ENCODE results near the gene ZNF423.

ZNF423 gene

DNA sequence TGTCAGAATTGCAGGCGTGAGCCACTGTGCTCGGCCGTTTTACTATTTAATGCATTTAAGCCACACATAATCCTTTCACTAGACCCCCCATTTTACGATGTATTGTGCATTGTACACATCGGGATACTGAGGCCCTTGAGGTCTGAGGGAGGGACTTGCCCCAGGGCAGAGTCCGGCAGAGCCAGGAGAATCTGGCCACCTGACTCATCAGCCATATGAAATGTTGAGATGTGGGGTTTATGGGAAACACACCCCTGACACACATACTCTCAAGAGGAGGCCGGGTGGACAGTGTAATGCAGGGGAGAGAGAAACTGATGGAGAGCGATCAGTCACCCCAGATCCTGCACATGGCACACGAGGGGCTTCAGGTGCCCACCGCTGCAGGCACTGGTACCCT lies 196.6 kb downstream of the ZNF423 start:
- no peak for DNase-seq

DNA sequence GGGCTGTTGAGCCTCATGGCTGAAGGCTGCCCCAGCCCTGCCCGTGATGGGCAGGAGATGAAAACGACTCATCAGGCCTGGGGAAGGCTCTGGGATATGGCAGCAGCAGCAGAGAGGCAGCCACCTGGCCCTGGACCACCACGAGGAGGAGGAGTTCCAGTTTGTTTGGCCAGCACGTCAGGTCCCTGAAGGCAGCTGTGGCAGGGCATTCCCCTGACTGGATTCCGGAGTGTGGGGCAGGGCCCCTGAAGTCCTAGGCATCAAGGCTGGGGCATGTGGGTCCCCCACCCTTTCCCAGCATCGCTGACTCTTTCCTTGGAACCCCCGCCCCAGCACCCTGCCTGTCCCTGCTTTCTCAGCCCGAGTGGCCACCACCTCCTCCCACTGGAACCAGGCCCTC lies 197.4 kb downstream of the ZNF423 start:
- DNase-seq, result no peak

DNA sequence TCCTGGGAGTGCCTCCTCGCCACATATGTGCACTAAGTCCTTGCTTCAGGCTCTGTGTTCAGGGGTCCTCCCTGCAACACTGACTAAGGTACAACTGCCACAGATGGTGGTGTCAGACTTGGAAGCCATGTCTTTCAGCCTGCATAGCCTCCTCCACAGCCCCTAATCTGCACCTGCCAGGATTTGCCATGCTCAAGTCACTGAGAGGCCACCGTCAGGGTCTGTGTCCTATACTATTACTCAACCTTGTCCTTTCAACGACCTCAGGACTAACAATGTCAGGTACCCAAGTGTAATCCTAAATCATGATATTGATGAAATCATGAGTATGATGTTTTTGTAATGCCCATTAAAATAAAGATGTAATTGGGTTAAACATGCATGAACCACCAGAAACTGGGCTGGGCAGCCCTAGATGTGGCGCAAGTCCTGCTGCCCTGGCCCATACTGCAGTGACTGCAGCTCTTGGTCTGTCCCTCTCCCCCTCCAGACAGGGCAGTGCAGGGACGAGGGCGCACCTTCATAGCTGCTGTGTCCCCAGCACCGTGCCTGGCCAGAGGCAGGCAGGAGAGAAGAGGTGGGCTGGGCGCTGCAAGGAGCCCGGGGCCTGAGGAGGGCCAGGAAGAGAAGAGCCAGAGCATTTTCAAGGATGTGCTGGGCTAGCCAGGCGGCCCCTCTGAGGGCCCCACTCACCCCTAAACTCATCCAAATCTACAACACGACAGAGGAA lies 198.0 kb downstream of the ZNF423 start:
- no peak for DNase-seq

DNA sequence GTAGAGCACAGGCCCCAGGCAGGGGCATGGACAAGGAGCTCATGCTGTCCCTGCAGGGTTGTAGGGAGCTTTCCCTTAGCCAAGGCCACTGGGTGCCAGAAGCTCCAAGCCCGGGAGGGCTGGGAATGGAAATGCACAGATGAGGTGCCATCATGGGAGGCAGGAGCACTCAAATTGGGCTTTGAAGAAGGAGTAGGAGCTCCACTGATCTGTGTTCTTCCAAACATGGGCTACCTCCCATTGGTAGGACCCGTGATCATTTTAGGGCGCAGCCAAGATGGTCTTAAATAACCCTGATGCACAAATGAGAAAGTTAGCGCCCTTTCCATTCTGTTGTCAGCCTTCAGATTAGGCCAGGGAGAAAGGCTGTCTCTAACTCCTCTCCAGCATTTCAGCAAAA lies 201.5 kb downstream of the ZNF423 start:
- no peak for DNase-seq

DNA sequence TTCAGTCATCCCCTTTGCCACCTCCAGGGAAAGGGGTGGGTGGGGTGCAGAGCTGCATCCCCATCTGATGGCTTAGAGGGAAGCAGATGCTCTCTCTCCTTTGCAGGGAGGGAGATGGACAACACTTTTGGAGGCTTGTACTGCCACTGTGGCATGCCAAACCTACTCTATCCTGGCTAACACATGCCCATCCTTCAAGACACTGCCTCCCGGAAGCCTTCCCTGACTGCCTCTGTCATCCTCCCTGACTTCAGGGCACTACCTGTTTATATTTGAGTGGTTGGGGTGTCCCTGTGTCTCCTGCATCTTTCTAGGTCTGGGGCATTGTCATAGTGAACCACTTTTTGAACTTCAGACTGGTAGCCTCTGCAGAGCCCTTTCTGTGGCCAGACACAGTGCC lies 202.3 kb downstream of the ZNF423 start:
- DNase-seq, result no peak

DNA sequence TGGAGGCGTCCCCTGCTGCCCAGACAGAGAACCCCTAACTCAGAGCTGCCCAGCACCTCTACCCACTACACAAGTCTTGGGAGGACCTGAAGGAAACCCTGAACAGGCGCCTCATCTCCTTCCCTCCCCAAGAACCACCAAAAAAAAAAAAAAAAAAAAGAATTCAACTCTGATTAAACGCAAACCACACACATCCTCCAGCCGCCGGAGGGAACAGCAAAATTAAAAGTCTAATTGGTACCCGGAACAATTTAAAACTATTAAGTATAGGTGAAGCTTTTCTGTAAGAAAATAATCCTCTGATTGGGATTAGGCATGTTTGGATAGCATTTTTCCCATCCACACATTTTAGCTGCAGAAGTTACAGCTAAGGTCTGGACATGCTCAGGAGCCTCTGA lies 202.7 kb downstream of the ZNF423 start:
- no peak for DNase-seq

DNA sequence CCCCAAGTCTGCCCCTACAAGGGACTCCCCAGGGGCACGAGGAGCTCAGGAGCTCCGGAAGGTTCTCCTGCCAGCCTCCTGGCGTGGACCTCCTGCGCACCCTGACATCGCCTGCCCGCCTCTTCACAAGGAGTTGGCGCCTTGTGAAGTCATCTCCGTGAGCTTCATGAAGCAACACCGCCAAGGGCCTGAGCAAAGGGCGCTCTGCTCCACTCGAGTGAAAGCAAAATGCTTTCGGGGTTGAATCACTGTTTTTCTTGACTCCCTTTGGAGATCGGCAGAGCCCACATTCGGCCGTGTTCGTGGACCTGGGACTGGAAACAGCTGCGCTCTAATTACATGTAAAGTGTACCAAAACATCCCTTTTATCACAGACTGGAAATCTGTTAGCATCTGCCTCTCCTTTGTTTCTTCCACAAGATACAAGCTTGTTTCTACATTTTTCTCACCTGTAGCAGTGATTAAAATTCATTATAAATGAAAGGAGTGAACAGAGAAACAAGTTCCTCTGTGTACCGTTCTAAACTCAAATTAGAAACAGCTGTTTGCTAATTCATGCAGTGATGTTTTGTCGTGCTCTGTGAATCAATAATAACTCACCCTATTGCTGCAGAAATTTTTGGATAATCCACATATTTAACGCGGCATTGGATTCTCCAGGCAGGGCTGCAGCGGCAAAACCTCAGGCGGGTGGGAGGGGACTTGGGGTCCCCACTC lies 203.3 kb downstream of the ZNF423 start:
- DNase-seq, result peak; percentile 19

DNA sequence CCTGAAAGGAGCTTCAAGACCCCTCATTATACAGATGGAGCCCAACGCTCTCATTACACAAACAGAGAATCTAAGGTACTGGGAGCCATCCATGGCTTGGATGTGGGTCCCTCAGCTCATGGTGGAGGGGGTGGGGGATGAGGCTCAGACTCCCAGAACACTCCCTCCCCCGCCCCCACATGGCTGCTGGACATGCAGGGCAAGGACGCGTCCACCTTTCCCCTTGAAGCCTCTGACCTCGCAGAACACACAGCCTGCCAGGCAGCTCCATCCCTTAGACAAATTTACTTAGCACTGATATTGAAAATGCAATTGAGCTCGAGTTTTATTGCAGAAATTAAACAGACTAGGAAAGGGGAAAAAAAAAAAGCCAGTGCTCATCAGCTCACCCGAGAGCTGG lies 203.9 kb downstream of the ZNF423 start:
- DNase-seq, result no peak

DNA sequence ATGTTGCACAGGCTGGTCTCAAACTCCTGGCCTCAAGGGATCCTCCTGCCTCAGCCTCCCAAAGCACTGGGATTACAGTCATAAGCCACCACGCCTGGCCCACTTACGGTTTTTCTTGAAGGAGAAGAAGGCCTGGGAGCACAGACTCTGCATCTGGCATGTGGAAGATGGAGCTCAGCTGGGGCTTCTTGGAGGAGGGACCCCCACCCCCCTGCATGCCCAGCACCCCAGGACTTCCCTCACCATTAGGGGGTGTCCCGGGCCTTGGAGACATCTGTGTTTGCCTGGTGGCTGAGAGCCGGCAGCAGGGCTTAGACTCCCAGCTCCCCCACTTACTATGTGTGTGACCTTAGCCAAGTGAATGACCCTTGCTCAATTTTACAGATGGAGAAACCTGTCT lies 204.7 kb downstream of the ZNF423 start:
- no peak for DNase-seq

DNA sequence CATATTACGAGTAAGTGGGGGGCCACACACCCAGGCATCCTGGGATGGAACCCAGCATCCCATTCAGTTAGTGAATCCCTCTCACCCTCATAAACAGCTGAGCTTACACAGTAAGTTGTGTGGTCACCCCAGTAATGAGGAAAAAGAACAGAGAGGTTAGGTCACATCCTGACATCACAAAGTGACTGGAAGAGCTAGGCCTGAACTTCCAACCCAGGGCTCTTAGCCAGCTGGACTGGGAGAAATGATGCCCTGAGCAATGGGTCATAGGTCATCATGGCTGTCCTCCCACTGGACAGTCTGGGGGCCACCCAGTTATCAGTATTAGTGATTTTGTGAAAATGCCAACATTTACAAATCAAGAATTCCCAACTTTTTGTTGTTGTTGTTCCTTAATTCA lies 205.3 kb downstream of the ZNF423 start:
- no peak for DNase-seq

DNA sequence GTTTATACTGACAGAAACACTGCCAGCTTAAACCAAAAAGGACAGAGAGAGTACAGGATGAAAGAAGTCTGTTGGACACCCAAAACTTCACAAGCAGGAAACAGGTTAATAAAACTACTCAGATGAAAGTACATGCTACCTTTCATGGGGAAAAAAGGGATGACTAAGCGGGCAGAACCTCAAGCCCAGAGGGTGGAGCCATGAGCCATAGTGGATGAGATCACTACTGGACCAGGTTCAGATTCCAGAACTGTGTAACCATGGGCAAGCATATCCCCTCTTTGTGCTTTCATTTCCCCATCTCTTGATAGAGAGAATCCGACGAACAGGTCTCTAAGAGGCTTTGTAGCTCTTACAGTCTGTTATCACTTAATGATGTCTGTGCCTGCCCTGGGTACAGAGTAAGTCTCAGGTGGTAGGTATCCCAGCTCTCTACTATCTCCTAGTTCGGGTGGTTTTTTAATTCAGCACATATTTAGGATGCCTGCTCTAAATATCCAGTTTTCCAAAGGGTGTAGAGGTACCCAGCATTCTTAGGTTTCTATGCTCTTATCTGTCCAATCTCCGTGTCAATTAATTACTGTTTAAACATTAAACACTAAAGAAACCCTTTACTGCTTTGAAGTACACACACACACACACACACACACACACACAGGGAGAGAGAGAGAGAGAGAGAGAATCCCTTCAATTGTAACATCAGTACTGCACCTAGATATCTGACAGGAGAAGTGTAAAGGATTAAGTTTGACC lies 206.7 kb downstream of the ZNF423 start:
- no peak for DNase-seq

DNA sequence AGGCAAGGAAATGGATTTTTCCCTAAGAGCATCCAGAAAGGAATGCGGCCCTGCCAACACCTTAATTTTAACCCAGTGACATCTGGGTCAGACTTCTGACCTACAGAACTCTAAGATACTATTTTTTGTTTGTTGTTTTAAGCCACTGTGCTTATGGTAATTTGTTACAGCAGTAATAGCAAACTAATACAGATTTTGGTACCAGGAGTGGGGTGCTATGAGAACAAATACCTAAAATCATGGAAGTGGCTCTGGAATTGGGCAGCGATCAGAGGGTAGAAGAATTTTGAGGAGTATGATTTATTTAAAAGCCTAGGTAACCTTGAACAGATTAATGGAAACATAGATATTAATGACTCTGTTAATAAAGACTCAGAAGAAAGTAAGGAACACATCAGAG lies 208.2 kb downstream of the ZNF423 start:
- DNase-seq, result no peak

DNA sequence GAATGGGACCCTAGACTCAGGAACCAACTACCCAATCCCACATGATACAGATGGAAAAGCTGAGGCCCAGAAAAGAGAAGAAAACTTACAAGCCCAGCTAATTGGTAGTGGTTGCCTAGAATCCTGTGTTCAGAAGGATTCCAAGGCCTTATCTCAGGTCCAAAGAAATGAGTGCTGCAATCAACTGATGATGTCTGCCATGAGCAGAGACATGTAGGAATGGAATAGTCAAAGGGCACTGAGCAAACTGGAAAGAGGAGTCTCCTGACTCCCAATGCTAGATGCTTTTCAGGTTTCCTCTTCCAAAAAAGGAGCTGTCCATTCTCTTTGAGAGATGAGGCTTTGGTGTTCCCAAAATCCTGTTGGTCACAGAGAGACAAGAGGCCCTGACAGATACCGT lies 210.6 kb downstream of the ZNF423 start:
- DNase-seq, result no peak

DNA sequence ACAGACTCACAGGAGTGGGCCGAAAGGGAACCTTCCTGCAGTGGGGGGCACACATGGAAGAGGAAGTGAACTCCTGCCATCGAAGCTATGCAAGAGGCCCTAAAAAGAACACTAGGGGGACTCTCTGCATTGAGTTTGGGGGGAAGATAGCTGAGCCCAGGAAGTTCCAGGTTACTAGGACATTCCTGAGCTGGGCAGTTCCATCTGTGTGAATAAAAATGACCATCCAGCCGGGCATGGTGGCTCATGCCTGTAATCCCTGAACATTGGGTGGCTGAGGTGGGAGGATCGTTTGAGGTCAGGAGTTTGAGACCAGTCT lies 211.8 kb downstream of the ZNF423 start:
- no peak for DNase-seq

DNA sequence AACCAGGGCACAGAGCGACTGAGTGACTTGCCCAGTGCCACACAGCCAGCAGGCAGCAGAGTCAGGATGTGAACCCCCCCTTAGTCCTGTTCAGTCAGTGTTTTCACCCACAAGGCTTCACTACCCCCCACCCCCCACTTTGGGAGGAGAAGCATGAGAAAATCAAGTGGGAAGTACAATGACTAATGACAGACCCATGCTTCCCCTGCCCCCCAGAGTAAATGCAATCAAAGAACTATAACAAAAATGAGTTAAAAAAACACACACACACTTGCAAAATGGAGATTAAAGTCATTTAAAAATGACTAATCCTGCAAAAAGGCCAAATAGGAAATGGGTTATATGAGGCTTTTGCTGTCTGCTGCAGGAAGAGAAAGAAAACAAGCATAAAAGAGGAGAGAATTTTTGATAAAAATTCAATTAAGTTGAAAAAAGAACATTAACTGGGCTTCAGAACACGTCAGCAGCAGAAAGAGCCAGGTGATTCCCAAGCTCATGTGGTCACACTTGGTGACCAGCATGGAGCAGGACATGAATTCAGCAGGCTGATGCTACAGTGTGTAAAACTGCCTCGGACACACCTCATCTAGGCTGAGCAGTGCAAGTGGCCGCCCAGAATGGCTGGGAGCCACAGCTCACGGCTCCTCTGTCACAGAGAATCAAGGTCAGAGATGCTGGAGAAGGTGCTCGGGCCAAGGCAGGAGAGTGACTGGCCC lies 212.3 kb downstream of the ZNF423 start:
- DNase-seq, result no peak

DNA sequence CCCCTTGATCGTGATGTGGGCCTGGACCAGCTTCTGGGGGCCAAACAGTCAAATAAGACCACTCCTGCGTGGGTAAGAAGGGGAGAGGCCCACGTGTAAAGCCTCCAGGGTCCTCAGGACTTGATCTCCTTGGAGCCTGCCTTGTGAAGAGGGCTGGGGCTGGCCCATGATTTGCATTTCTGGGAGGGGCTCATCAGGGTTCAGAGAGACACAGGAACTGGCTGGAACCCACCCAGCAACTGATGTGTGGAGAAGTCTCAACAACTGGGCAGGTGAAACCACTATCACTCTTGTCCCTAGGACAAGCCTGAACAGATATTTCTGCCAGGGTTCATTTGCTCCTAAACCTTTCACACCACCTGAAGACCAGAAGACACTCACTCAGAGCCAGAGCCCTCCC lies 214.7 kb downstream of the ZNF423 start:
- no peak for DNase-seq

DNA sequence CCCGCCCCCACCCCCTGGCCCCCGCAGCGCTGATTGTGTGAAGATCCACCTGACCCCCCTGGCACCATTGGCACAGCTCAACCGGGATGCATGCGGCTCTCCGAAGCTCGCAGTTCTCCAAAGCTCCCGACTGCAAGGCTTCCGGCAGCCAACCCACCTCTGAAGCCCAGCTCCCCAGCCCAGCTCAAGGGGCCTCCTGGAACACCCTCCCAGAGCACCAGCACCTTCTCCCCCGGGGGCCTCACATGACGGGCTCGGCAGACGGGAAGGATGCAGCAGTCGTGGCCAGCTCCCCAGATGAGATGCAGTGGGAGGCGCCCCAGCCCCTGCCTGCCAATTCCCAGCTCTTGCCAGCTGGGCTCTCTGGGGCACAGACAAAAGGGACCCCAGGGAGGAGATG lies 215.3 kb downstream of the ZNF423 start:
- no peak for DNase-seq

DNA sequence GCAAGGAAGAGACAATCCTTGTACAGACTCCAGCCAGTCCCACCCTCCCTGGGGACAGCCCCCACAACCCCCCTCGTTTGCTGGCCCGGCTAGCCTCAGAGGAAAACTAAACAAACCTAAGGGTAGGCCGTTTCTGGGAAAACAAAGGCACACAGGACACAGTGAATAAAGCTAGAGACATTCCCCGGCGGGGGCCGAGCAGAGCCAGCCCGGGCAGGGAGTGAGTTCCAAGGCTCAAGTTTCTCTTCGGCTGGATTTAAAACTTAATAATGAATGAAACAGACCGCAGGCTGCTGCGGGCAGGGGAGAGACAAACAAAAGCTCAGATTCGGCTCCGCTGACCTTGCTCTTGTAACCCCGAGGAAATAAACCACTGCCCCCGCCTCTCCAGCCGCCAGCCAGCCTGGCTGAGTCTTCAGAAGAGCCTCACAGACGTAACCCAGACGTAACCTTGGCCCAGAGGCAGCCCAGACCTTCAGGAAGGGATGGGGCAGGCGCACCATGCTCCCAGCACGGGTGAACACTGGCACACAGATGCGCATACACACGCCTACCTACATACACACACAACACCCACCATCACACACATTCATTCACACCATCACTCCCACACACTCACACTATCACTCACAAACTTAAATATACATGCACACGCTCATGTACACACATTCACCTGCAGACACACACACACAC lies 216.0 kb downstream of the ZNF423 start:
- DNase-seq, result no peak

DNA sequence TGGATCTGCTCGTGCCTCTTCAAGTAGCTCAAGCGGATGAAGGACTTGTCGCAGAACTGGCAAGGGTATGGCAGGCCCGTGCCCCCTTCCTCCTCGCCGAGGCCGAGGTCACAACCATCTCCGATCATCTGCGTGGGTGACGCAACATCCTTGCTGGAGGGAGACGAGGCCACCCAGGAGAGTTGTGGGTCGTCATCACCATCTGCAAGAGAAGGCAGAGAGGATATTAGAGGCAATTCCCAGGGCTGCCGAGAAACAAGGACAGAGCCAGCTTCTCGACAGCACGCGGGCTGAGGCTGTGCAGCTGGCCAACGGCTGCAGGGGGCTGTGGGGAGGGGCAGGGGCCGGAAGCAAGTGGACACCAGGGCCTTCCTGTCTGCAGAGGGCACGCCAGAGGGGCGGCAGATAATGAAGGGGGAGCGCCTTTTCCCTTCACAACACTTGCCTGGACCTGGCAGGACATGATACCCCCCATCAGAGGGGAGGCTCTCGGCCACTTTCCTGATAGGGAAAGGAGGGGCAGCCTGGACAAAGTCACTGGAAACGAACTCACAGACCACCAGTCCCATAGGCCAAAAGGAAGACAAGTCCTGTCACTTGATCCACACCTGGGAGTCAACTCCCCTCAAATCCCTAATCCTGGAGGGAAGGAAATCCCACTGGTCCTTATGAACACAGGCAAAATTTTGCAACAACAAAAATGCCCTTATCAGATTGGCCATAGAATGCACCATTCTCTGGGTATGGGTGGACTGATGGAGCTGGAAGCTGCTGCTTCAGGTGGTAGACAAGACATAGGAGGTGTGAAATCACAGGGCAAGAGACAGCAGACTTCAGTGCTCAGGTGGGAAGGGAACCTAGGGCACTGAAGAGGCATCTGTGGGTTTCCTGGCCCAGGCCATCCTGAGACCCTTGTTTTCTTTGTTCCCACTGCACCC lies 217.0 kb downstream of the ZNF423 start:
- DNase-seq, result no peak

DNA sequence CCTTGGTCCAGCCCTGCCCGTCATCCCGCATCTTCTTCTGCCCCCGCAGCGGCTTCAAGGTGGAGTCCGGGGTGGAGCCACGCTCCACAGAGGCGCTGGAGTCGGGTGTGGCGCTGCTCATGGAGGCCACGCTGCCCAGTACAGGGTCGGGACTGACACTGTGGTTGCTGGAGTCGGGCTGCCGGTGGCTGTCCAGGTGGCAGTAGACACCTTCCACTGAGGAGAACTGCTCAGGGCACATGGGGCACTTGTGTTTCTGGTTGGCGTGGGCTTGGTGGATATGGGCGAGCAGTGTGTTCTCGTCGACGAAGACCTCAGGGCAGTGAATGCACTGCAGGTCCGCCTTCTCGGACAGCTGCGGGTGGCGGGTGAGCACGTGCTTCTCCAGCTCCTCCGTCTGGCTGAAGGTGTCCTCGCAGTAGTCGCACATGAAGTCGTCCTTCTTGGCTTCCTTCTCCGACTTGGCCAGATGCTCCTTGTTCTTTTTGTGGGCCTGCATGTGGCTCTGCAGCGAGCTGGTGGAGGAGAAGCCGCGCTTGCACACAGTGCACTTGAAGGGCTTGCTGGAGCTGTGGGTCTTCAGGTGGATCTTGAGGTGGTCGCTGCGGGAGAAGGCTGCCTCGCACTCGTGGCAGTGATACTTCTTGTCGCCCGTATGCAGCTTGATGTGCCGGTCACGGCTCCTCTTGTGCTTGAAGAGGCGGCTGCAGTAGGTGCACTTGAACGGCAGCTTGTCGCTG lies 217.8 kb downstream of the ZNF423 start:
- no peak for DNase-seq

DNA sequence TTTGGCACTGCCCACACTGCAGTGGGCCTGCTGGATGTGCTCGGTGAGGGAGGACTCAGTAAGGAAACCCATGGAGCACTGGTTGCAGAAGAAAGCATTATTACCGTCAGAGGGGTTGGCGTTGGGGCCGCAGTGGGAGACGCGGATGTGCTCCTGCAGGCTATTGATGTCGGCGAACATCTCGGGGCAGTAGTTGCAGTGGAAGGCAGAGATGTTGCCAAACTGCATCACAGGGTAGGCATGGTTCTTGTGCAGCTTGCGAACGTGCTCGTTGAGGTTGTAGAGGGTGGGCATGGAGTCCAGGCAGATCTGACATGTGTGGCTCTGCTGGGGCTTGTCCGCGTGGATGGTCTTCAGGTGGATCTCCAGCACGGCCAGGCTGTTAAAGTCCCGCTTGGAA lies 218.4 kb downstream of the ZNF423 start:
- no peak for DNase-seq

All from COR-L47 (cell line).